NT2/D1 (cell line): ENCODE measurements around the gene TRIM71.
"Not testable (repeated sequence)": the region's sequence is repeated elsewhere in the genome, so short reads cannot be mapped to it uniquely, and the experiment has no call there.

Experiments used
- SUZ12 ChIP-seq: IDR thresholded peaks from 2 replicates; pipeline ENCODE4 v1.6.1; 2011; ENCODE audit not compliant: insufficient read length, insufficient read depth; ENCODE audit errors: extremely low read depth
- ZNF274 ChIP-seq: IDR thresholded peaks from 2 replicates; pipeline ENCODE4 v1.6.1; 2011; ENCODE audit warnings: mild to moderate bottlenecking, low read depth, low read length

- not testable (repeated sequence) for TF ChIP-seq ZNF274, SUZ12
Measured at GRCh38 chr3:32823641-32824184, 5.9 kb downstream of the TRIM71 start.
